ENCODE results near the gene CFAP97D2. TPM values are rescaled to one million over a fixed set of nuclear protein-coding genes. Genes with fewer than 3 reads are reported as not detected.

Gene CFAP97D2
- total RNA-seq, 1 experiment from 2014 or later: not detected

DNA sequence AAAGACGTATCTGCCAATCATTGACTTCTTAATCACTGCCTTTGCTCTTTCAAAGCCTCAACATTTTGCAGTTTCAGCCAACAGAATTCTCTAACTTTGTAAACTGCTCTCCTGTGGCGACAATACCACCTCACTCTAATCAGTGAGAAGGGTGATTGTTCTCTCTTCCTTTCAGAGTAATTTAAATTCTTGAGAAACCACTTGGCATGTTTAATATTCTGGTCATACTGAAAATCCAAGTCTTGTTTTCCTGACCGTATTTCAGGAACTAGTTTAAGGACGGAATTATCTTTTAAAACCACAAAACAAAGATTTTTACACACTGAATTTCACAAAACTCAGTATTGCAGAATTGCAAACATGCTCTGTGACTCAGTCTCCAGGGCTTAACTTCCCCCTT, 50.4 kb downstream of the CFAP97D2 start:
- no peaks in the 10 kb centered on the region for H3K27me3 ChIP-seq (replicated peaks; ENCODE audit: control insufficient read depth, insufficient read depth, low read length)
- no TSS peak for BruUV-seq (replicated peaks)
- intact Hi-C loops (cut with micrococcal nuclease; ENCODE audit: unreplicated experiment): loop anchor here (5.0 kb wide), 1 partner anchor 367 kb away; the partner anchor contains the start of gene GAS6
- H3K4me1 ChIP-seq: no peaks in the 10 kb centered on the region
- H3K9me3 Mint-ChIP-seq (ENCODE audit: unreplicated experiment): peaks cover 10% of the 10 kb centered on the region
- DNase-seq: no peak
- H3K27me3 Mint-ChIP-seq (ENCODE audit: insufficient read depth, unreplicated experiment): peaks cover 3% of the 10 kb centered on the region
- no peak for TF ChIP-seq CTCF (IDR thresholded peaks at IDR 0.05; ENCODE audit: insufficient read depth in 1 of 2, low read depth in 1 of 2, low read length in 1 of 2, severe bottlenecking in 1 of 2, unreplicated experiment in 1 of 2)
- no peaks in the 10 kb centered on the region for H3K9me3 ChIP-seq
- ChIA-PET POLR2A (no interaction called here), CTCF (no interaction called here)
- H3K36me3 Mint-ChIP-seq (ENCODE audit: insufficient read depth, unreplicated experiment): peaks cover 5% of the 10 kb centered on the region
- no peak overlapping the region for H3K4me3 ChIP-seq (ENCODE audit: low read depth, low read length)
- H3K4me1 Mint-ChIP-seq (ENCODE audit: low read depth, unreplicated experiment): peaks cover 21% of the 10 kb centered on the region
- H3K36me3 ChIP-seq (ENCODE audit: control insufficient read depth, insufficient read depth, low read length): no peaks in the 10 kb centered on the region
- peak overlapping the region; percentile 54 for H3K27ac Mint-ChIP-seq (ENCODE audit: unreplicated experiment)
- no peak overlapping the region for H3K4me3 Mint-ChIP-seq (ENCODE audit: unreplicated experiment)

GRCh38 chr13:114230117-114230516, 51.1 kb downstream of the CFAP97D2 start:
- Histone ChIP-seq H3K36me3 (ENCODE audit: control insufficient read depth, insufficient read depth, low read length) (no peaks in the 10 kb centered on the region), H3K9me3 (no peaks in the 10 kb centered on the region), H3K4me1 (no peaks in the 10 kb centered on the region), H3K27me3 (replicated peaks; ENCODE audit: control insufficient read depth, insufficient read depth, low read length) (no peaks in the 10 kb centered on the region), H3K4me3 (ENCODE audit: low read depth, low read length) (no peak overlapping the region)
- ChIA-PET POLR2A (no interaction called here), CTCF (no interaction called here)
- intact Hi-C loops (cut with micrococcal nuclease; ENCODE audit: unreplicated experiment): no loop called here
- TF ChIP-seq CTCF (IDR thresholded peaks at IDR 0.05; ENCODE audit: insufficient read depth in 1 of 2, low read depth in 1 of 2, low read length in 1 of 2, severe bottlenecking in 1 of 2, unreplicated experiment in 1 of 2): no peak
- DNase-seq: no peak
- no TSS peak for BruUV-seq (replicated peaks)
- Mint-ChIP-seq H3K9me3 (ENCODE audit: unreplicated experiment) (peaks cover 4% of the 10 kb centered on the region), H3K27ac (ENCODE audit: unreplicated experiment) (peak overlapping the region; percentile 54), H3K36me3 (ENCODE audit: insufficient read depth, unreplicated experiment) (peaks cover 1% of the 10 kb centered on the region), H3K27me3 (ENCODE audit: insufficient read depth, unreplicated experiment) (peaks cover under 1% of the 10 kb centered on the region), H3K4me1 (ENCODE audit: low read depth, unreplicated experiment) (peaks cover 17% of the 10 kb centered on the region), H3K4me3 (ENCODE audit: unreplicated experiment) (peak overlapping the region; percentile 16)

GRCh38 chr13:114230575-114230974, 51.5 kb downstream of the CFAP97D2 start:
- Mint-ChIP-seq H3K4me1 (ENCODE audit: low read depth, unreplicated experiment) (peaks cover 14% of the 10 kb centered on the region), H3K27ac (ENCODE audit: unreplicated experiment) (peak overlapping the region; percentile 54)
- POLR2A ChIA-PET: no interaction called here

More at GRCh38 chr13:114230575-114230974, 51.5 kb downstream of the CFAP97D2 start:
- Histone ChIP-seq H3K4me3 (ENCODE audit: low read depth, low read length) (no peak overlapping the region), H3K27me3 (replicated peaks; ENCODE audit: control insufficient read depth, insufficient read depth, low read length) (no peaks in the 10 kb centered on the region), H3K36me3 (ENCODE audit: control insufficient read depth, insufficient read depth, low read length) (no peaks in the 10 kb centered on the region), H3K4me1 (no peaks in the 10 kb centered on the region), H3K9me3 (no peaks in the 10 kb centered on the region)
- no peak for DNase-seq
- no peaks in the 10 kb centered on the region for H3K27me3 Mint-ChIP-seq (ENCODE audit: insufficient read depth, unreplicated experiment)
- CTCF ChIA-PET: no interaction called here
- no peak for TF ChIP-seq CTCF (IDR thresholded peaks at IDR 0.05; ENCODE audit: insufficient read depth in 1 of 2, low read depth in 1 of 2, low read length in 1 of 2, severe bottlenecking in 1 of 2, unreplicated experiment in 1 of 2)
- no peaks in the 10 kb centered on the region for H3K9me3 Mint-ChIP-seq (ENCODE audit: unreplicated experiment)
- H3K36me3 Mint-ChIP-seq (ENCODE audit: insufficient read depth, unreplicated experiment): no peaks in the 10 kb centered on the region
- BruUV-seq (replicated peaks): no TSS peak
- intact Hi-C loops (cut with micrococcal nuclease; ENCODE audit: unreplicated experiment): no loop called here
- H3K4me3 Mint-ChIP-seq (ENCODE audit: unreplicated experiment): no peak overlapping the region
